Anterior cingulate cortex (tissue), 58 donors: ENCODE data around the gene ARHGAP32.
"Not testable (repeated sequence)": the region's sequence is repeated elsewhere in the genome, so short reads cannot be mapped to it uniquely, and the experiment has no call there.

Experiments used
- DNase-seq, 58 donors: peaks; one replicate each; lab custom pipeline; 2025; lab: John Stamatoyannopoulos, UW

The ARHGAP32 gene

GRCh38 chr11:128937480-128937879 lies 254.6 kb downstream of the ARHGAP32 start:
- DNase-seq, result no peak

- no peak for DNase-seq
These were observed 255.4 kb downstream of the ARHGAP32 start for GRCh38 chr11:128936606-128937251.

GRCh38 chr11:128934926-128935325 lies 257.2 kb downstream of the ARHGAP32 start:
- no peak for DNase-seq

- no peak for DNase-seq
These were observed 257.8 kb downstream of the ARHGAP32 start for GRCh38 chr11:128934351-128934750.

- no peak for DNase-seq
These were observed 258.5 kb downstream of the ARHGAP32 start for GRCh38 chr11:128933481-128934178.

GRCh38 chr11:128931668-128932067 lies 260.5 kb downstream of the ARHGAP32 start:
- DNase-seq, result no peak

GRCh38 chr11:128931066-128931465 lies 261.1 kb downstream of the ARHGAP32 start:
- no peak for DNase-seq

GRCh38 chr11:128929991-128930390 lies 262.1 kb downstream of the ARHGAP32 start:
- DNase-seq, result no peak

GRCh38 chr11:128929468-128929867 lies 262.7 kb downstream of the ARHGAP32 start:
- DNase-seq, result no peak

GRCh38 chr11:128928400-128928799 lies 263.7 kb downstream of the ARHGAP32 start:
- no peak for DNase-seq

GRCh38 chr11:128927683-128928336 lies 264.3 kb downstream of the ARHGAP32 start:
- no peak for DNase-seq

GRCh38 chr11:128927108-128927461 lies 265.0 kb downstream of the ARHGAP32 start:
- no peak for DNase-seq

- no peak for DNase-seq
These were observed 265.6 kb downstream of the ARHGAP32 start for GRCh38 chr11:128926437-128927107.

GRCh38 chr11:128926000-128926399 lies 266.1 kb downstream of the ARHGAP32 start:
- no peak for DNase-seq

GRCh38 chr11:128925250-128925600 lies 266.9 kb downstream of the ARHGAP32 start:
- no peak for DNase-seq

GRCh38 chr11:128924510-128925249 lies 267.4 kb downstream of the ARHGAP32 start:
- no peak for DNase-seq

GRCh38 chr11:128924104-128924503 lies 268.0 kb downstream of the ARHGAP32 start:
- DNase-seq, result no peak

GRCh38 chr11:128921793-128922192 lies 270.3 kb downstream of the ARHGAP32 start:
- no peak for DNase-seq

GRCh38 chr11:128920666-128921065 lies 271.5 kb downstream of the ARHGAP32 start:
- DNase-seq, result no peak

GRCh38 chr11:128919635-128920034 lies 272.5 kb downstream of the ARHGAP32 start:
- DNase-seq, result not testable (repeated sequence)

- no peak for DNase-seq
These were observed 272.9 kb downstream of the ARHGAP32 start for GRCh38 chr11:128919216-128919615.
